ENCODE measurements around the gene SCRT2. TPM values are rescaled to one million over a fixed set of nuclear protein-coding genes. Genes with fewer than 3 reads are reported as not detected.
A peak's percentile ranks its signal among the peaks of the same experiment; 100 is the strongest.

The SCRT2 gene
- total RNA-seq, 1 donor from 2014 or later = not detected

DNA sequence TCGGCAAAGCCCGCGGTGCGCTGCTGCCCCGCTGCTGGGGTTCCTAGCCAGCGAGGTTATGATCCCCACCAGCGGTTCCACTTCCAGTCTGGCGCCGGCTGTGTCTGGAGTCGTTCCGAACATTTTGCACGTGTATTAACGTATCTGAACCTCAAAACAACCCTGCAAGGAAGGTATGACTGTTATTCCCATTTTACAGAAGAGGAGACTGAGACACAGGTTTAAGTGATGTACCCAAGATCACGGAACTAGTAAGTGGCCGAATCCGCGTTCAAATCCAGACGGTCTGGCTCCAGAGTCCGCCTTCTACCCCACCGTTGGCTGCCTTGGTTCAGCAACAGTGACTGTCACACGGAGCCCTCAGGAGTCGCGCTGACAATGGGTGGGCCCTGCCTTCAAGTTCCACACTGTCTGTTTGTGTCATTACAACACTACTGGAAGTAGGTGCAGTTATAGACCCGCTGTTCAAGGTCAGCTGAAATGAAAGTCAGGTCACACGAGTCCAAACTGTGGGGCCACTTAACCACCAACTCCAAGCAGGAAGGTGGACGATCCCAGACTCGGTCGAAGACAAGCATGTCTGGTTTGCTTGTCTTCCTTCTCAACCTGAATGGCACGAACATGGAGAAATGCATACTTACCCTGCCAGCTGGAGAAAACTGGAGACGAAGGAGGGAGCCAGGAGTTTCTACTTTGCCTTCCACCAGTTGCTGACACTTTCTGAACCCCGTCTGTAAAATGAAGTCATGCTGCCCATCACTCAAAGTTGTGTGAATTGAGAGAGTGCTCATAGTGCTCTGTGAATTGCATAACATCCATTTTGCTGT, 21.8 kb downstream of the SCRT2 start:
- H3K27ac Mint-ChIP-seq (ENCODE audit: unreplicated experiment) = no peak overlapping the region
- peaks cover 8% of the 10 kb centered on the region for H3K27me3 Mint-ChIP-seq (ENCODE audit: unreplicated experiment)
- peak overlapping the region; percentile 84 for H3K4me3 Mint-ChIP-seq (ENCODE audit: unreplicated experiment)
- H3K9me3 Mint-ChIP-seq (ENCODE audit: unreplicated experiment) = no peaks in the 10 kb centered on the region
- TF ChIP-seq, protein P1, sequence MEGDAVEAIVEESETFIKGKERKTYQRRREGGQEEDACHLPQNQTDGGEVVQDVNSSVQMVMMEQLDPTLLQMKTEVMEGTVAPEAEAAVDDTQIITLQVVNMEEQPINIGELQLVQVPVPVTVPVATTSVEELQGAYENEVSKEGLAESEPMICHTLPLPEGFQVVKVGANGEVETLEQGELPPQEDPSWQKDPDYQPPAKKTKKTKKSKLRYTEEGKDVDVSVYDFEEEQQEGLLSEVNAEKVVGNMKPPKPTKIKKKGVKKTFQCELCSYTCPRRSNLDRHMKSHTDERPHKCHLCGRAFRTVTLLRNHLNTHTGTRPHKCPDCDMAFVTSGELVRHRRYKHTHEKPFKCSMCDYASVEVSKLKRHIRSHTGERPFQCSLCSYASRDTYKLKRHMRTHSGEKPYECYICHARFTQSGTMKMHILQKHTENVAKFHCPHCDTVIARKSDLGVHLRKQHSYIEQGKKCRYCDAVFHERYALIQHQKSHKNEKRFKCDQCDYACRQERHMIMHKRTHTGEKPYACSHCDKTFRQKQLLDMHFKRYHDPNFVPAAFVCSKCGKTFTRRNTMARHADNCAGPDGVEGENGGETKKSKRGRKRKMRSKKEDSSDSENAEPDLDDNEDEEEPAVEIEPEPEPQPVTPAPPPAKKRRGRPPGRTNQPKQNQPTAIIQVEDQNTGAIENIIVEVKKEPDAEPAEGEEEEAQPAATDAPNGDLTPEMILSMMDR (IDR thresholded peaks at IDR 0.05; ENCODE audit: unreplicated experiment) = peak; percentile 26
- H3K4me1 Mint-ChIP-seq (ENCODE audit: unreplicated experiment) = peaks cover 31% of the 10 kb centered on the region
- DNase-seq (ENCODE audit: low spot score) = no peak
- H3K36me3 Mint-ChIP-seq (ENCODE audit: low read depth, unreplicated experiment) = peaks cover 11% of the 10 kb centered on the region

DNA sequence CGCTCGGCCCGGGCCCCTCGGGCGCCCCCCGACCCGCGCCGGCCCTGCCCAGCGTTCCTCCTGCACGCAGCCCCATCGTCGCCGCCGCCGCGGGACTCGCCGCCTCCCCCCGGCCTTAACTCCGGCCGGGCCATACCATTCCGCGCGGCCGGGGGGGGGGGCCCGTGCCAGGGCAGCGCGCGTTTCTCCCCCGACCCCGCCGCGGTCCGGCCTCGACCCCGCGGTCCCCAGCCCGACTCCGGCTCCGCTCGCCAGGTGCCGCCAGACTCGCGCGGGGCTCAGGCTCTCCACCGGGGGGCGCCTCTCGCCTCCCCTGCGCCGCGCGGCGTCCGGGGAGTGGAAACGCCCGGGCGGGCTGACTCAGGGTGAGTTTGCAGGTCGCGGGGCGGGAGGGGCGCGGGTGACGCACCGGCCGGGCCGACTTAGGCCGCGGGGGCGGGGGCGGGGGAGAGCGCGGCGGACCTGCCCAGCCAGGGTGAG, 22.5 kb downstream of the SCRT2 start, which contains the start of gene SRXN1:
Gene SRXN1, minus strand, starts transcription at position 91 of the 480 bp plus-strand sequence. Its CDS starts 15 bp downstream, at position 76.
- peaks cover 8% of the 10 kb centered on the region for H3K27me3 Mint-ChIP-seq (ENCODE audit: unreplicated experiment)
- TF ChIP-seq, protein P1 (IDR thresholded peaks at IDR 0.05; ENCODE audit: unreplicated experiment) = peak; percentile 73
- peaks cover 25% of the 10 kb centered on the region for H3K4me1 Mint-ChIP-seq (ENCODE audit: unreplicated experiment)
- peak; percentile 87 for DNase-seq (ENCODE audit: low spot score)
- H3K4me3 Mint-ChIP-seq (ENCODE audit: unreplicated experiment) = peak within 1 kb of the TSS; percentile 84
- H3K9me3 Mint-ChIP-seq (ENCODE audit: unreplicated experiment) = no peaks in the 10 kb centered on the region
- H3K27ac Mint-ChIP-seq (ENCODE audit: unreplicated experiment) = no peak within 1 kb of the TSS
- H3K36me3 Mint-ChIP-seq (ENCODE audit: low read depth, unreplicated experiment) = peaks cover 11% of the 10 kb centered on the region

DNA sequence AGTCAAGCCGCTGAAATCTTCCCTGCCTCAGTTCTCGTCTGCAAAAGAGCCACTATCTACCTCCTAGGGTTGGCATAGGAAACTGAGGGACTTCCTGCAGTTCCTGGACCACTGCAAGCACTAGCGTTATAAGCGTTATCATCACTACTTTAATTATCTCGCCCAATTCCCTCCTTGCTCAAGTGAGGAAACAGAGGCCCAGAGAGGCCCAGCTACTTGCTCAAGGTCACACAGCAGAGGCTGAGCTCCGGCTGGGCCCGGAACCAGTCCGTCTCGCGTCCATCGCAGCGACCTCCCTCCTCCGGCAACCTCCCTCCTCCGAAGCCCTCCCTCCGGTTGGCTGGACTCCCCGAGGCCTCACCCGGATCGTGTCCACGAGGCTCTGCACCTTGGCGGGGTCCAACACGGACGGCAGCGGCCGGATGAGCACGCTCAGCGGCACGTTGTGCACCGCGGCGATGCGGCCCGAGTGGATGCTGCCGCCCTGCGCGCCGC, 22.9 kb downstream of the SCRT2 start:
- peaks cover 22% of the 10 kb centered on the region for H3K4me1 Mint-ChIP-seq (ENCODE audit: unreplicated experiment)
- peaks cover 8% of the 10 kb centered on the region for H3K27me3 Mint-ChIP-seq (ENCODE audit: unreplicated experiment)
- no peaks in the 10 kb centered on the region for H3K9me3 Mint-ChIP-seq (ENCODE audit: unreplicated experiment)
- H3K27ac Mint-ChIP-seq (ENCODE audit: unreplicated experiment) = no peak overlapping the region
- TF ChIP-seq, protein P1 (IDR thresholded peaks at IDR 0.05; ENCODE audit: unreplicated experiment) = no peak
- peak overlapping the region; percentile 51 for H3K4me3 Mint-ChIP-seq (ENCODE audit: unreplicated experiment)
- peaks cover 15% of the 10 kb centered on the region for H3K36me3 Mint-ChIP-seq (ENCODE audit: low read depth, unreplicated experiment)
- DNase-seq (ENCODE audit: low spot score) = no peak

DNA sequence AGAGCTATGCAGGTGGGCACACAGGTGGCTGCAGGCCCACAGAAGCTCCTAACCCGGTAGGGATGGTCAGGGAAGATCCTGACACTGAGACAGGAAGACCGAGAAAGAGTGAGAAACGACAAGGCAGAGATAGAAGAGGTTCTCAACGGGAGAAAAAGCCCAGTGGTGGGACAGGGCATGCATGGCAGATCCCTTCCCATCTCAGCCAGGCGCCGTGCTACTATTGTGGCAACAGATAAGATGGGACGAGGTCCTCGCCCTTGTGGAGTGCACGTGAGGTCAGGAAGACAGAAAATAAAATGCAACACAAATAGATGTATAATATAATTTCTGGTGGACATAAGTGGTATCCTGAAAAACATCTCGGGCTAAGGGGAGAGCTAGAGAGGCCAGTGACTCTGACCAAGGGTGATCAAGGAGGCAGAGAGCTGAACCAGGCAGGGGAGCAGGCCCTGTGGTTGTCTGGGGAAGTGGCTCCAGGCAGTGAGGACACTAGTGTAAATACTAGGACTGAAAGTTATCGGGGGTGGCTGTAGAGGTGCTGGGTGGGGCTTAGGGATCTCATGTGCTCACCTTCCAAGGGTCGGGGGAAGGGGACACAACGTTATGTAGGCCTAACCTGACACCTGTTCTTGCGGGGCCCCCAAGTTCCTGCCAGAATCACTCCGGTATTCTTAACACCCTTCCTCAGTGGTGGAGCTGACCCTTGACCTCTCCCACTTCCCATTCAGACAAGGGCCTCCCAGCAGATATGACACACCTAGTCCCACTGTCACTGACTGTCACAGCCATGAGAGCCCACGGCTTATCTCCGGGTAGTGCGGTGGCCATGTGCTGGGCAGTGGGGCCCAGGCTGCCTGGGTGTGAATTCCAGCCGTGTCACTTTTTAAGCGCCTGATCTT, 23.6 kb downstream of the SCRT2 start:
- Mint-ChIP-seq H3K9me3 (ENCODE audit: unreplicated experiment) (no peaks in the 10 kb centered on the region), H3K36me3 (ENCODE audit: low read depth, unreplicated experiment) (peaks cover 15% of the 10 kb centered on the region), H3K4me1 (ENCODE audit: unreplicated experiment) (peaks cover 22% of the 10 kb centered on the region), H3K4me3 (ENCODE audit: unreplicated experiment) (peak overlapping the region; percentile 51), H3K27me3 (ENCODE audit: unreplicated experiment) (peaks cover 8% of the 10 kb centered on the region), H3K27ac (ENCODE audit: unreplicated experiment) (no peak overlapping the region)
- DNase-seq (ENCODE audit: low spot score) = no peak
- TF ChIP-seq, protein P1 (IDR thresholded peaks at IDR 0.05; ENCODE audit: unreplicated experiment) = no peak
